Stimulated activated CD8-positive, alpha-beta memory T cell treated with anti-CD3 and anti-CD28 coated beads, Interleukin-4, amount 100 ng/mL, for 4 hours (primary cell): ENCODE results near the gene ATF6B.
"Not testable (repeated sequence)": the region's sequence is repeated elsewhere in the genome, so short reads cannot be mapped to it uniquely, and the experiment has no call there.

Experiments used
- DNase-seq, 2 donors: peaks; one replicate each; pipeline ENCODE4 v3.0.0-alpha.2; 2020; ENCODE audit warnings: low read depth in 2 of 2, low spot score in 1 of 2

Gene ATF6B

DNA sequence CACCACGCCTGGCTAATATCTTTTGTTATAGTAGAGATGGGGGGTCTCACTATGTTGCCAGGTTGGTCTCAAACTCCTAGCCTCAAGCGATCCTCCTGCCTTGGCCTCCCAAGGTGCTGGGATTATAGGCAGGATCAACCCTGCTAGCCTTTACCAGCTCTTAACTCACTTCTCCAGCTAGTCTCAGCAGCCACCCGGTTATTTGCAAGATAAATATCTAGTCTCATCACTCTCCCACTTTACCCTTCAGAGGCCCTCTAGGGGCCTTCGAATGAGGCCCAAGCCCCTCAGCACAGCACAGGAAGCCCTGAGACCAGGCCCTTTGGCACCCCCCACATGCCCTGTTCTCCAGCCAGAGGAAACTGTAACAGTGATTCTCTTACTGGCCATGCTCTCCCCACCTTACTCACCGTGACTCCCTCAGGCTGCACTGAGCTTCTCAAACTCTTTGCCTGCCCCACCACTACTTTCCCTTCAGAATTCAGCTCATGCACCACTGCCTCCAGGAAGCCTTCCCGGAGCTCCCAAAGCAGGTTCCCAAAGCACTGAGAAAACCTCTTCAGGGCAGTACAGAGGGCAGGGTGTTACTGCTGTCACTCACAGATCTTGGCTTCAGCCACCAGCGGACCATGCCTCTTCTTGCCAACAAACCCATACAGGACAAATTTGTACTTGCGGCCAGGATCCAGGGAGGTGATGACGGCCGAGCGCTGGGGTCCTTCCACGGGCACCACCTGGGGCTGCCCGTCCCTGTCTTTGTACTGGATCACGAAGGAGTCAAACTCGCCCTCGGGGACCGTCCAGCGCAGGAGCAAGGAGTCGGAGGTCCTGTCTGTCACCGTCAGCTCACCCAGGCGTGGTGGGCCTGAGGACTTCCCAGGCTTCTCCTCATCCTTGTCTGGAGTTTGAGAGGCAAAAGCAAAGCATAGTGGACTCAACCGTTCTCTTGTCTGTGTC lies 44.0 kb downstream of the ATF6B start:
- no peak for DNase-seq

DNA sequence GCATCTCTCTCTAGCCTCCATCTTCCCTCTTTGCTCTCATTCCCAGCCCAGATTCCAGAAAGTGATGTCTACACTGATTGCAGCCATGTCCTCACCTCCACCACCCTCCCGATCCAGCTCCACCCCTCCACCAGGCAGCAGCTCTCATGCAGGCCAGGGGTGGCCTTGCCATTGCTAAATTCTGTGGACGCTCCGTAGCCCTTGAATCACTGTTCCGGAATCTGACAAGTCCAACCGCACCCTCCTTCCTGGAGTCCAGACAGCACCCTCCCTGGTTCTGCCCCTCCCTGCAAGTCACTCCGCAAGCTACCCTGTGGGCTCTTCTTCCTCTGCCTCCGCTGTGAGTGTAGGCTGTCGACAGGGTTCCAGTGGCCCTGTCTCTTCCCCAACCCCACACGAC lies 45.1 kb downstream of the ATF6B start:
- no peak for DNase-seq

- DNase-seq = no peak
Measured at GRCh38 chr6:32082478-32082877, 45.6 kb downstream of the ATF6B start.

DNA sequence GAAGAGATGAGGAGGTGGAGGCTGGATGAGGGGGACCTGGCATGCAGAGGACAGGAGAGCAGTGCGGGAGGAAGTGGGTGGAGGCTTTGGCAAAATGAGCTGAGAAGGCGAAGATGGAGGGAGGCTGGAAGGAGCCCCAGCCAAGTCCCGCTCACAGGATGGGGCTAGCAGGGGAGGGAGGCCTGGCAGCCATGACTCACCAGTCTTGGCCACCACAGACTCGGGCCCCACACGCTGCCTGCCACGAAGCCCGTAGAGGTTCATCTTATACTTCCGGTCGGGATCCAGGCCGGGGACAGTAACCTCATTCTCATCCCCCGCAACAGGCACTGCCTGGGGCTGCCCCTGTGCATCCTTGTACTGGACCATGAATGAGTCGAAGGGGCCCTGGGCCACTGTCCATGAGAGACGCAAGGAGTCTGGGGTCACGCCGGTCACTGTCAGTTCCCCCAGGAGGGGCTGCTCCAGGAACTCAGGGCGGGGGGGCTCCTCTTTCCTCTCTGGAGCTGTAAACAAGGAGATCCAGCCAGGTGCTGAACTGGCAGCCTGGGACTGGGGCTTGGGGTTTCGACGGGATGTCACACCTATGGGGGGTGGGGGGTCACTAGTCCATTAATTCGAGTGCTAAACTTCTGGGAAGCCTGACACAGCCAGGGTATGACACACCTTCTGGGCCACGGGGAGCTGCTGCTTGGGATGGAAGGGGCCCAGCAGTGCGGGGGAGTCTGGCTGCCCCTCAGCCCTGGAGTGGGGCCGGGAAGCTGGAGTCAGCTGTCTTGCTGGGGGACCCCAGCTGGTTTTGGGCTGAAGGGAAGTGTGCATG lies 46.7 kb downstream of the ATF6B start:
- no peak for DNase-seq

DNA sequence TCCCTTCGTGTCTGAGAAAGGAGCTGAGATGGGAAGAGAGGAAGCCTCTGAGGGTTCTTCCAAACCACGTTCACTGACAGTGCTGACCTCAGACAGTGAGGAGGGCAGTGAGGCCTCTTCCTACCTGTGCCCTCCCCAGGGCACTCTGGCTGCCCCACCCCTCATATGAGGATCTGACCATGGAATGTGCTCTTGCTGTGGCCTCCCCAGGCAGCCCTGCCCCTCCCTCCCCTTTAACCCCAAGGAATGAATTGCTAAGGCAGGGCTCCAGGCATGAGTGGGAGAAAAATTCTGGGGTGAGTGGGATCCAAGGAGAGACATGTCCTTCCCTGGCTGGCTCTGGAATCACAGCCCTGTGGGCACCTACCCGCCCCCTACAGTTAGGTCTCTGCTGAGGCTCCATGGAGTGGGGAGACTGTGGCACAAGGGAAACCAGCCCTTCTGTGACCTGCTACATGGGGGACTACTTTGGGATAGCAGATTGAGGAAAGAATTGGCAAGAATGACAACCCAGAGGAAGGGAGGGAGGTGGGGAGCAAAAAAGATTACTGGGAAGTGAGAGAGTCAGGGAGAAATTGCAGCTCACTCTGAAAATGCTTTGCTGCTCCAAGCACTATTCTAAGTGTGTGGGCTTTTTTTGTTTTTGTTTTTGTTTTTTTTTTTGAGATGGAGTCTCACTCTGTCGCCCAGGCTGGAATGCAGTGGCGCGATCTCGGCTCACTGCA lies 48.3 kb downstream of the ATF6B start:
- no peak for DNase-seq

- DNase-seq = no peak
Measured at GRCh38 chr6:32076321-32076809, 51.7 kb downstream of the ATF6B start.

GRCh38 chr6:32075781-32076180 lies 52.3 kb downstream of the ATF6B start:
- DNase-seq = no peak

GRCh38 chr6:32074996-32075532 lies 53.0 kb downstream of the ATF6B start:
- no peak for DNase-seq

- no peak for DNase-seq
Measured at GRCh38 chr6:32073613-32074012, 54.4 kb downstream of the ATF6B start.

GRCh38 chr6:32073101-32073500 lies 54.9 kb downstream of the ATF6B start:
- DNase-seq = no peak

DNA sequence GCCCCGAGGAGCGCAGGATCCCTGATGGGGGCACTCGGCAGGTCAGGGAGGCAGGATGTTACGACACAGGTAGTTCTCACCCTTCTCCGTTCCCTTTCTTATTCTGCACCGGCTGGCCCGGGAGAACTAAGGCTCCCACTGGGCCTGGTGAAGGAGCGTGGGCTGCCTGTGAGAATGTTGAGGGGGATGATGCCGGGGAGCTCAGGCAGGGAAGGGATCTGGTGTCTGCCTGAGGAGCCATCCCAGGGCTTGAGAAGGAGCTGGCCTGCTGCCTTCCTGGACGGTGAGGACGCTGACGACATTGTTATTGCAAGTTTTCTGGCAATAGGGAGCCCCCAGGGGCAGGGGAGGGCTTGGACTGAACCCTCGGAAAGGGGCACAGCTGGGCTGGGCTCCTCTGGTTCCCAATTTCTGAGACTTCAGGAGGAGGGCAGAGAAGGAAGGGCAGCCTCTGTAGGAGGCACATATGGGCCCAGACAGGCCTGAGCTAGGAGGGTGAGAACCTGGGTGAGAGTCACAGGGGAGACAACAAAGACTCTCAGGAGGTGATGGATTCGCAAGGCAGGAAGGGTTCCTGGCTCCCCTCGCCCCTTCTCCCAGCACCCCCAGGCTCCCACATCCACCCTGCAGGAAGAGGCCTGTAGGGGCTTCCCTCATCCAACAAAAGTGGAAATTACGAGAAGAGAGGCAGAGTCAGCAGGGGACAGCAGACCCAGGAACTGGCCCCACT lies 57.1 kb downstream of the ATF6B start:
- no peak for DNase-seq

GRCh38 chr6:32069878-32070515 lies 58.0 kb downstream of the ATF6B start:
- DNase-seq = no peak

- DNase-seq = no peak
Measured at GRCh38 chr6:32069460-32069859, 58.6 kb downstream of the ATF6B start.

DNA sequence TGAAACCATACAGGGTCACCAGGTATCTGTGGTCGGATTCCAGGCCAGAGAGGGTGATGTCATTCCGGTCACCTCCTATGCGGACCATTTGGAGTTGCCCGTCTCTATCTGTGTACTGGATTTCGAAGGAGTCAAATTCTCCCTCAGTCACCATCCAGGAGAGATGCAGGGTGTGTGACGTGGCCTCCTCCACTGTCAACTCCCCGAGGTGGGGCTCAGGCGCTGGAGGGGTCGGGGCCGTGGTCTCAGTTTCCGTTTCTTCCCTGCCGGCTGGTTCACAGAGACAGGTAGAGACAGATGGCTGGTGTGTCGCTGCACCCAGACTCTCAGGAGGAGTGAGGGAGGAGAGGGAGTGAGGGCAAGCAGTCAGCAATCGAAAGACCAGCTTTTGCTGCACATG lies 59.2 kb downstream of the ATF6B start:
- no peak for DNase-seq

- DNase-seq = not testable (repeated sequence)
Measured at GRCh38 chr6:32068315-32068714, 59.7 kb downstream of the ATF6B start.

DNA sequence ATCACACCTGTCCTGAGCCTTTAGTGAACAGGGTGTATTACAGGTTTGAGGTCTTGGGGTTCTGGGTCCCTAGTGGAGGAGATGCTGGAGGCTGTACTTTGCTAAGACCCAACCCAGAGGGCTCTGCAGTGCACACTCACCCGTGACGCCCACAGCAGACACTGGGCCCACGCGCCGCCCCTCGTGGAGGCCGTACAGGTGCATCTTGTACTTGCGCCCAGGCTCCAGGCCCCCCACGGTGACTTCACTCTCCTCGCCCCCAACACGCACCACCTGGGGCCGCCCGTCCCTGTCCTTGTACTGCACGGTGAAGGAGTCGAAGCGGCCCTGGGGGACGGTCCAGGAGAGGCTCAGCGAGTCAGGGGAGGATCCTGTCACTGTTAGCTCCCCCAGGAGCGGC lies 60.5 kb downstream of the ATF6B start:
- DNase-seq = not testable (repeated sequence)
